Natural killer cell (primary cell): ENCODE measurements around the gene MPZL3. TPM values are rescaled to one million over a fixed set of nuclear protein-coding genes. Genes with fewer than 3 reads are reported as not detected.

Experiments used
- ATAC-seq, 3 donors: fragments of 150-1000 bp in 2 of 3; fragments of 200-7000 bp in 1 of 3; cut with Tn5 transposase; 1 replicate in 1 of 3; 2 replicates in 2 of 3; pipeline ENCODE4 v1.10.0; 2021; ENCODE audit warnings: mild to moderate bottlenecking in 2 of 3, moderate library complexity in 2 of 3
- DNase-seq, 2 donors: peaks; one replicate each; pipeline versions ENCODE4 v3.0.0 to v3.0.0-alpha.2; 2013 to 2021; ENCODE audit warnings: mixed read lengths in 1 of 2
- H3K27ac ChIP-seq: one replicate; pipeline ENCODE4 v1.5.1; 2013; ENCODE audit warnings: mild to moderate bottlenecking, low read length
- H3K27me3 ChIP-seq: one replicate; pipeline ENCODE4 v1.6.1; 2013; ENCODE audit warnings: low read length; ENCODE audit not compliant: control insufficient read depth, insufficient read depth
- H3K36me3 ChIP-seq: one replicate; pipeline ENCODE4 v1.6.1; 2013; ENCODE audit warnings: low read length; ENCODE audit not compliant: control insufficient read depth, insufficient read depth
- H3K4me1 ChIP-seq: one replicate; pipeline ENCODE4 v1.6.1; 2013; ENCODE audit warnings: low read length; ENCODE audit not compliant: control insufficient read depth, insufficient read depth
- H3K4me3 ChIP-seq: one replicate; pipeline ENCODE4 v1.5.1; 2013; ENCODE audit warnings: low read length
- H3K9me3 ChIP-seq: one replicate; pipeline ENCODE4 v1.6.1; 2013; ENCODE audit warnings: low read length; ENCODE audit not compliant: control insufficient read depth, insufficient read depth
- H3K27ac Mint-ChIP-seq, 2 donors: one replicate each; pipeline ENCODE4 v1.8.0; 2022; ENCODE audit warnings: mild to moderate bottlenecking in 2 of 2, mixed read lengths in 2 of 2, moderate library complexity in 1 of 2
- H3K27me3 Mint-ChIP-seq, 2 donors: one replicate each; pipeline ENCODE4 v1.8.0; 2022; ENCODE audit warnings: low read depth in 2 of 2, mixed read lengths in 2 of 2
- H3K36me3 Mint-ChIP-seq: one replicate; pipeline ENCODE4 v1.8.0; 2022; ENCODE audit warnings: mixed read lengths
- H3K4me1 Mint-ChIP-seq, 2 donors: one replicate each; pipeline ENCODE4 v1.8.0; 2022; ENCODE audit warnings: mixed read lengths in 2 of 2
- H3K4me3 Mint-ChIP-seq: one replicate; pipeline ENCODE4 v1.8.0; 2022; ENCODE audit warnings: mild to moderate bottlenecking, moderate library complexity, mixed read lengths
- H3K9me3 Mint-ChIP-seq, 2 donors: one replicate each; pipeline ENCODE4 v1.8.0; 2022; ENCODE audit warnings: mixed read lengths in 2 of 2
- CTCF ChIP-seq: fragments of 200-600 bp; IDR thresholded peaks from one replicate; pipeline ENCODE4 v1.8.0; 2022; ENCODE audit warnings: antibody characterized with exemption
- WGBS: methylation state at CpG from one replicate; pipeline ENCODE4 v1.1.7; 2013; ENCODE audit warnings: missing lambda C conversion rate; ENCODE audit not compliant: insufficient coverage; 5-methylcytosine and 5-hydroxymethylcytosine counted together
- intact Hi-C: fragments of 100-400 bp; cut with micrococcal nuclease; formaldehyde crosslinking; loops from one replicate; pipeline ENCODE4 v1.14.2; 2022
- total RNA-seq, 4 donors: library from RNA; stranded (reverse); fragments of 120-200 nt in 1 of 4; gene quantifications; one replicate each; pipeline versions ENCODE4 v1.2.3 to v1.2.4, GENCODE V29; 2013 to 2022

The MPZL3 gene
- total RNA-seq, 3 donors from 2014 or later (not counting 1 experiment from before 2014, with no cell fraction given): 6.3 to 7.5 (median 6.7) TPM

GRCh38 chr11:118290923-118291322, 38.8 kb upstream of the MPZL3 start:
- no peaks in the 10 kb centered on the region for H3K27me3 ChIP-seq
- peak; percentile 50 to 84 (median 68) for ATAC-seq
- peak in 1 of 2 donors; percentile 77 for DNase-seq
- Mint-ChIP-seq H3K27me3 (peaks cover 6 to 11% of the 10 kb centered on the region in 2 donors), H3K36me3 (no peaks in the 10 kb centered on the region), H3K27ac (peak overlapping the region in 1 of 2 donors; percentile 28), H3K4me1 (peaks cover 14 to 16% of the 10 kb centered on the region in 2 donors), H3K9me3 (no peaks in the 10 kb centered on the region), H3K4me3 (no peak overlapping the region)
- peaks cover 6% of the 10 kb centered on the region for H3K4me1 ChIP-seq
- H3K4me3 ChIP-seq: no peak overlapping the region
- H3K27ac ChIP-seq: no peak overlapping the region
- intact Hi-C loops: loop anchor here (1.0 kb wide), 2 partner anchors 93 to 146 kb away; no protein-coding TSS in a partner anchor
- WGBS: 5% methylated on average over 9 of the region's 9 CpGs
- no peaks in the 10 kb centered on the region for H3K9me3 ChIP-seq
- no peaks in the 10 kb centered on the region for H3K36me3 ChIP-seq
- peak; percentile 48 for TF ChIP-seq CTCF

- H3K4me3 Mint-ChIP-seq: no peak overlapping the region
- H3K36me3 Mint-ChIP-seq: no peaks in the 10 kb centered on the region
Observed at GRCh38 chr11:118289401-118289800, 37.2 kb upstream of the MPZL3 start.

GRCh38 chr11:118287006-118287405, 34.8 kb upstream of the MPZL3 start:
- Histone ChIP-seq H3K27ac (no peak overlapping the region), H3K9me3 (no peaks in the 10 kb centered on the region), H3K4me1 (peaks cover 5% of the 10 kb centered on the region), H3K4me3 (no peak overlapping the region), H3K27me3 (no peaks in the 10 kb centered on the region), H3K36me3 (no peaks in the 10 kb centered on the region)
- Mint-ChIP-seq H3K36me3 (no peaks in the 10 kb centered on the region), H3K27me3 (peaks cover 6 to 21% of the 10 kb centered on the region in 2 donors), H3K4me1 (peaks cover 8 to 9% of the 10 kb centered on the region in 2 donors), H3K27ac (no peak overlapping the region), H3K9me3 (no peaks in the 10 kb centered on the region), H3K4me3 (no peak overlapping the region)
- WGBS: 89% methylated on average over 1 of the region's 1 CpG
- DNase-seq: no peak
- intact Hi-C loops: no loop called here
- no peak for ATAC-seq
- no peak for TF ChIP-seq CTCF

More at GRCh38 chr11:118289401-118289800, 37.2 kb upstream of the MPZL3 start:
- no peak overlapping the region for H3K27ac ChIP-seq
- H3K27me3 ChIP-seq: no peaks in the 10 kb centered on the region
- Mint-ChIP-seq H3K27ac (no peak overlapping the region), H3K27me3 (peaks cover 6 to 14% of the 10 kb centered on the region in 2 donors), H3K4me1 (peaks cover 8 to 9% of the 10 kb centered on the region in 2 donors), H3K9me3 (no peaks in the 10 kb centered on the region)
- no peak overlapping the region for H3K4me3 ChIP-seq
- ATAC-seq (no peak), DNase-seq (no peak)
- no peaks in the 10 kb centered on the region for H3K36me3 ChIP-seq
- TF ChIP-seq CTCF: no peak
- peaks cover 5% of the 10 kb centered on the region for H3K4me1 ChIP-seq
- intact Hi-C loops: no loop called here
- H3K9me3 ChIP-seq: no peaks in the 10 kb centered on the region

GRCh38 chr11:118286545-118286944, 34.4 kb upstream of the MPZL3 start:
- no peak overlapping the region for H3K27ac ChIP-seq
- H3K4me3 Mint-ChIP-seq: no peak overlapping the region
- ATAC-seq: no peak

More at GRCh38 chr11:118286545-118286944, 34.4 kb upstream of the MPZL3 start:
- Mint-ChIP-seq H3K27ac (no peak overlapping the region), H3K27me3 (peaks cover 3 to 21% of the 10 kb centered on the region in 2 donors), H3K4me1 (peaks cover 8 to 9% of the 10 kb centered on the region in 2 donors), H3K36me3 (no peaks in the 10 kb centered on the region), H3K9me3 (no peaks in the 10 kb centered on the region)
- intact Hi-C loops: no loop called here
- H3K4me3 ChIP-seq: no peak overlapping the region
- peaks cover 7% of the 10 kb centered on the region for H3K4me1 ChIP-seq
- no peaks in the 10 kb centered on the region for H3K27me3 ChIP-seq
- no peaks in the 10 kb centered on the region for H3K9me3 ChIP-seq
- DNase-seq: no peak
- WGBS: 100% methylated on average over 1 of the region's 2 CpGs
- no peak for TF ChIP-seq CTCF
- H3K36me3 ChIP-seq: no peaks in the 10 kb centered on the region
